ENCODE measurements around the gene ABI1. TPM values are rescaled to one million over a fixed set of nuclear protein-coding genes. Genes with fewer than 3 reads are reported as not detected.

The ABI1 gene
- total and polyA plus RNA-seq, 9 of the 15 experiments (the other 6 are each of a cell fraction or from before 2014, with no cell fraction given) = 22.1 to 52.3 (median 39.0) TPM

GRCh38 chr10:26697163-26697921 lies 163.4 kb downstream of the ABI1 start, which contains the start of gene PDSS1 (continued):
- TF ChIP-seq, protein P1, sequence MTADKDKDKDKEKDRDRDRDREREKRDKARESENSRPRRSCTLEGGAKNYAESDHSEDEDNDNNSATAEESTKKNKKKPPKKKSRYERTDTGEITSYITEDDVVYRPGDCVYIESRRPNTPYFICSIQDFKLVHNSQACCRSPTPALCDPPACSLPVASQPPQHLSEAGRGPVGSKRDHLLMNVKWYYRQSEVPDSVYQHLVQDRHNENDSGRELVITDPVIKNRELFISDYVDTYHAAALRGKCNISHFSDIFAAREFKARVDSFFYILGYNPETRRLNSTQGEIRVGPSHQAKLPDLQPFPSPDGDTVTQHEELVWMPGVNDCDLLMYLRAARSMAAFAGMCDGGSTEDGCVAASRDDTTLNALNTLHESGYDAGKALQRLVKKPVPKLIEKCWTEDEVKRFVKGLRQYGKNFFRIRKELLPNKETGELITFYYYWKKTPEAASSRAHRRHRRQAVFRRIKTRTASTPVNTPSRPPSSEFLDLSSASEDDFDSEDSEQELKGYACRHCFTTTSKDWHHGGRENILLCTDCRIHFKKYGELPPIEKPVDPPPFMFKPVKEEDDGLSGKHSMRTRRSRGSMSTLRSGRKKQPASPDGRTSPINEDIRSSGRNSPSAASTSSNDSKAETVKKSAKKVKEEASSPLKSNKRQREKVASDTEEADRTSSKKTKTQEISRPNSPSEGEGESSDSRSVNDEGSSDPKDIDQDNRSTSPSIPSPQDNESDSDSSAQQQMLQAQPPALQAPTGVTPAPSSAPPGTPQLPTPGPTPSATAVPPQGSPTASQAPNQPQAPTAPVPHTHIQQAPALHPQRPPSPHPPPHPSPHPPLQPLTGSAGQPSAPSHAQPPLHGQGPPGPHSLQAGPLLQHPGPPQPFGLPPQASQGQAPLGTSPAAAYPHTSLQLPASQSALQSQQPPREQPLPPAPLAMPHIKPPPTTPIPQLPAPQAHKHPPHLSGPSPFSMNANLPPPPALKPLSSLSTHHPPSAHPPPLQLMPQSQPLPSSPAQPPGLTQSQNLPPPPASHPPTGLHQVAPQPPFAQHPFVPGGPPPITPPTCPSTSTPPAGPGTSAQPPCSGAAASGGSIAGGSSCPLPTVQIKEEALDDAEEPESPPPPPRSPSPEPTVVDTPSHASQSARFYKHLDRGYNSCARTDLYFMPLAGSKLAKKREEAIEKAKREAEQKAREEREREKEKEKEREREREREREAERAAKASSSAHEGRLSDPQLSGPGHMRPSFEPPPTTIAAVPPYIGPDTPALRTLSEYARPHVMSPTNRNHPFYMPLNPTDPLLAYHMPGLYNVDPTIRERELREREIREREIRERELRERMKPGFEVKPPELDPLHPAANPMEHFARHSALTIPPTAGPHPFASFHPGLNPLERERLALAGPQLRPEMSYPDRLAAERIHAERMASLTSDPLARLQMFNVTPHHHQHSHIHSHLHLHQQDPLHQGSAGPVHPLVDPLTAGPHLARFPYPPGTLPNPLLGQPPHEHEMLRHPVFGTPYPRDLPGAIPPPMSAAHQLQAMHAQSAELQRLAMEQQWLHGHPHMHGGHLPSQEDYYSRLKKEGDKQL (CRISPR knock-in tag; IDR thresholded peaks at IDR 0.05; ENCODE audit: borderline replicate concordance) = no peak
- TF ChIP-seq CC2D1A (IDR thresholded peaks at IDR 0.05) = no peak
- TF ChIP-seq, protein P2, sequence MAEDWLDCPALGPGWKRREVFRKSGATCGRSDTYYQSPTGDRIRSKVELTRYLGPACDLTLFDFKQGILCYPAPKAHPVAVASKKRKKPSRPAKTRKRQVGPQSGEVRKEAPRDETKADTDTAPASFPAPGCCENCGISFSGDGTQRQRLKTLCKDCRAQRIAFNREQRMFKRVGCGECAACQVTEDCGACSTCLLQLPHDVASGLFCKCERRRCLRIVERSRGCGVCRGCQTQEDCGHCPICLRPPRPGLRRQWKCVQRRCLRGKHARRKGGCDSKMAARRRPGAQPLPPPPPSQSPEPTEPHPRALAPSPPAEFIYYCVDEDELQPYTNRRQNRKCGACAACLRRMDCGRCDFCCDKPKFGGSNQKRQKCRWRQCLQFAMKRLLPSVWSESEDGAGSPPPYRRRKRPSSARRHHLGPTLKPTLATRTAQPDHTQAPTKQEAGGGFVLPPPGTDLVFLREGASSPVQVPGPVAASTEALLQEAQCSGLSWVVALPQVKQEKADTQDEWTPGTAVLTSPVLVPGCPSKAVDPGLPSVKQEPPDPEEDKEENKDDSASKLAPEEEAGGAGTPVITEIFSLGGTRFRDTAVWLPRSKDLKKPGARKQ (CRISPR knock-in tag; IDR thresholded peaks at IDR 0.05) = no peak
- no peak for TF ChIP-seq YBX1 (IDR thresholded peaks at IDR 0.05)
- TF ChIP-seq, protein P3, sequence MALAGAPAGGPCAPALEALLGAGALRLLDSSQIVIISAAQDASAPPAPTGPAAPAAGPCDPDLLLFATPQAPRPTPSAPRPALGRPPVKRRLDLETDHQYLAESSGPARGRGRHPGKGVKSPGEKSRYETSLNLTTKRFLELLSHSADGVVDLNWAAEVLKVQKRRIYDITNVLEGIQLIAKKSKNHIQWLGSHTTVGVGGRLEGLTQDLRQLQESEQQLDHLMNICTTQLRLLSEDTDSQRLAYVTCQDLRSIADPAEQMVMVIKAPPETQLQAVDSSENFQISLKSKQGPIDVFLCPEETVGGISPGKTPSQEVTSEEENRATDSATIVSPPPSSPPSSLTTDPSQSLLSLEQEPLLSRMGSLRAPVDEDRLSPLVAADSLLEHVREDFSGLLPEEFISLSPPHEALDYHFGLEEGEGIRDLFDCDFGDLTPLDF (CRISPR knock-in tag; IDR thresholded peaks at IDR 0.05) = no peak
- TF ChIP-seq BHLHE40 (IDR thresholded peaks at IDR 0.05; ENCODE audit: low read length) = no peak; the same call in 1 of the 2 replicates
- no peak for TF ChIP-seq FUS (optimal IDR thresholded peaks at IDR 0.05; ENCODE audit: low read depth, low read length)
- peak; percentile 7 for TF ChIP-seq NEUROD1 (IDR thresholded peaks at IDR 0.05; ENCODE audit: borderline replicate concordance, low read depth, low read length, partially characterized antibody)
- TF ChIP-seq NR2F6 (CRISPR knock-in tag; IDR thresholded peaks at IDR 0.05) = no peak
- no peak for TF ChIP-seq KHSRP (IDR thresholded peaks at IDR 0.05)
- peak; percentile 75 for TF ChIP-seq ETV1 (tag; conservative IDR thresholded peaks at IDR 0.05; ENCODE audit: low read depth)
- no peak for TF ChIP-seq MCM7 (IDR thresholded peaks at IDR 0.05)
- TF ChIP-seq ZNF785 (CRISPR knock-in tag; IDR thresholded peaks at IDR 0.05) = no peak
- peak; percentile 49; the same call in 1 of the 2 replicates for TF ChIP-seq CTBP1 (IDR thresholded peaks at IDR 0.05; ENCODE audit: borderline replicate concordance)
- TF ChIP-seq, protein P4, sequence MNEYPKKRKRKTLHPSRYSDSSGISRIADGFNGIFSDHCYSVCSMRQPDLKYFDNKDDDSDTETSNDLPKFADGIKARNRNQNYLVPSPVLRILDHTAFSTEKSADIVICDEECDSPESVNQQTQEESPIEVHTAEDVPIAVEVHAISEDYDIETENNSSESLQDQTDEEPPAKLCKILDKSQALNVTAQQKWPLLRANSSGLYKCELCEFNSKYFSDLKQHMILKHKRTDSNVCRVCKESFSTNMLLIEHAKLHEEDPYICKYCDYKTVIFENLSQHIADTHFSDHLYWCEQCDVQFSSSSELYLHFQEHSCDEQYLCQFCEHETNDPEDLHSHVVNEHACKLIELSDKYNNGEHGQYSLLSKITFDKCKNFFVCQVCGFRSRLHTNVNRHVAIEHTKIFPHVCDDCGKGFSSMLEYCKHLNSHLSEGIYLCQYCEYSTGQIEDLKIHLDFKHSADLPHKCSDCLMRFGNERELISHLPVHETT (CRISPR knock-in tag; conservative IDR thresholded peaks at IDR 0.05 in 1 of 2, IDR thresholded peaks at IDR 0.05 in 1 of 2) = peak in 1 of 2 experiments; percentile 75; a peak in 1 of 4 replicates
- no peak for TF ChIP-seq HLTF (IDR thresholded peaks at IDR 0.05)
- no peak for TF ChIP-seq SRF (CRISPR knock-in tag; IDR thresholded peaks at IDR 0.05)
- TF ChIP-seq MAX (CRISPR knock-in tag; IDR thresholded peaks at IDR 0.05) = 0 out of 2 replicates have a peak, but pooled peaks have one; percentile 26
